ENCODE results near the gene TSPAN6.

TSPAN6 gene

GRCh38 chrX:100647739-100648138 is 11.1 kb upstream of the TSPAN6 start:
- no peak for DNase-seq (ENCODE audit: low spot score)

GRCh38 chrX:100647095-100647494 is 10.5 kb upstream of the TSPAN6 start:
- DNase-seq (ENCODE audit: low spot score) = no peak

- no peak for DNase-seq (ENCODE audit: low spot score)
Measured at GRCh38 chrX:100645106-100645505, 8.5 kb upstream of the TSPAN6 start.

GRCh38 chrX:100643956-100644860 is 7.6 kb upstream of the TSPAN6 start, which contains the start of gene SRPX2:
TSS of gene SRPX2 (plus strand) at chrX:100644199. CDS start at chrX:100646323, 2,124 bp downstream.
- DNase-seq (ENCODE audit: low spot score) = no peak

- DNase-seq (ENCODE audit: low spot score) = no peak
Measured at GRCh38 chrX:100643212-100643611, 6.6 kb upstream of the TSPAN6 start.

- DNase-seq (ENCODE audit: low spot score) = no peak
Measured at GRCh38 chrX:100642290-100642689, 5.7 kb upstream of the TSPAN6 start.

GRCh38 chrX:100635989-100636320 is 651 bp downstream of the TSPAN6 start:
- no peak for DNase-seq (ENCODE audit: low spot score)

- no peak for DNase-seq (ENCODE audit: low spot score)
Measured at GRCh38 chrX:100635040-100635439, 1.6 kb downstream of the TSPAN6 start.

GRCh38 chrX:100625985-100626491 is 10.6 kb downstream of the TSPAN6 start:
- DNase-seq (ENCODE audit: low spot score) = no peak

- no peak for DNase-seq (ENCODE audit: low spot score)
Measured at GRCh38 chrX:100623001-100623400, 13.6 kb downstream of the TSPAN6 start.

- no peak for DNase-seq (ENCODE audit: low spot score)
Measured at GRCh38 chrX:100615005-100615404, 21.6 kb downstream of the TSPAN6 start.

- no peak for DNase-seq (ENCODE audit: low spot score)
Measured at GRCh38 chrX:100611951-100612350, 24.7 kb downstream of the TSPAN6 start.

- no peak for DNase-seq (ENCODE audit: low spot score)
Measured at GRCh38 chrX:100609591-100609990, 27.0 kb downstream of the TSPAN6 start.

- no peak for DNase-seq (ENCODE audit: low spot score)
Measured at GRCh38 chrX:100606753-100607152, 29.9 kb downstream of the TSPAN6 start.

GRCh38 chrX:100600758-100601157 is 35.8 kb downstream of the TSPAN6 start:
- no peak for DNase-seq (ENCODE audit: low spot score)

- DNase-seq (ENCODE audit: low spot score) = no peak
Measured at GRCh38 chrX:100600340-100600739, 36.3 kb downstream of the TSPAN6 start.

- no peak for DNase-seq (ENCODE audit: low spot score)
Measured at GRCh38 chrX:100599456-100599855, 37.1 kb downstream of the TSPAN6 start.

GRCh38 chrX:100596601-100597000 is 40.0 kb downstream of the TSPAN6 start:
- no peak for DNase-seq (ENCODE audit: low spot score)

GRCh38 chrX:100593581-100593980 is 43.0 kb downstream of the TSPAN6 start:
- DNase-seq (ENCODE audit: low spot score) = no peak

- DNase-seq (ENCODE audit: low spot score) = no peak
Measured at GRCh38 chrX:100593126-100593525, 43.5 kb downstream of the TSPAN6 start.

GRCh38 chrX:100591256-100592051 is 45.2 kb downstream of the TSPAN6 start:
- no peak for DNase-seq (ENCODE audit: low spot score)

GRCh38 chrX:100587861-100588260 is 48.7 kb downstream of the TSPAN6 start:
- DNase-seq (ENCODE audit: low spot score) = no peak

- no peak for DNase-seq (ENCODE audit: low spot score)
Measured at GRCh38 chrX:100586747-100587146, 49.9 kb downstream of the TSPAN6 start.

Data from pons (tissue), 1 donor.